ENCODE measurements around the gene ANKK1. TPM values are rescaled to one million over a fixed set of nuclear protein-coding genes. Genes with fewer than 3 reads are reported as not detected.

The ANKK1 gene
- polyA plus RNA-seq, 12 donors: 0.13 to 1.1 (median 0.22) TPM; not detected in 4

GRCh38 chr11:113376156-113376555 is 11.4 kb upstream of the ANKK1 start:
- DNase-seq: peak; percentile 66

DNA sequence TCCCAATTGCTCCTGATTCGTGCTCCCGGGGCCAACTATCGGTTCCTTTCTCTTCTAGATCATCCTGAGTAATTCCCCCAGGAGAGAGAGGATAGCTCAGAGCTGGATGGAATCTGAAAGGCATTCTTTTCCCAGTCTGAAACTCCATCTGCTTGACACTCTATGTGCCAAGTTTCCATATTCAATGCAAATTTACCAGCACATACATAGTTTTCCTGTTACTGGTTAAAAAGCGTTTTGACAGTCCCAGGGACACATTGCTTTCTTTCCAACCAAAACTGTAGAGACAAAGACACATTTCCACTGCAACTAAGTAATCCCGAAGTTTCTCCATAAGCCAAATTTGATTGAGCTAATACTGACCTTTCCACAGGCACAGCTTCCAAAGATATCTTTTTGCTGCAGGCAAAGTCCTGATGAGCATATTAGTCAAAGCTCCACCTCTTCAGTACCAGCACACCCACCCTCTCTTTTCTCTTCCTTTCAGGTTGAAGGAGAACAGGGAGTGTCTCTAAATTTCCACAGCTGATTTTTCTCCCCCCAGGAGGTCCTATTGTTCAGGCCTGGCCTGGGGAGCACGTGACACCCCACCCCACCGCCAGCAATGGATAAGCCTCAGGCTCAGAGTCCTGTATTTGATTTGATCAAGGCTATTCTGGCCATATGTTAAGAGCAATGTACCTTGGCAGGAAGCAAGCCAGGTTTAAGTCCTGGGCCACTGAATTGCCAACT is 9.7 kb upstream of the ANKK1 start:
- peak; percentile 39 for DNase-seq

GRCh38 chr11:113378692-113379091 is 8.9 kb upstream of the ANKK1 start:
- no peak for DNase-seq

DNA sequence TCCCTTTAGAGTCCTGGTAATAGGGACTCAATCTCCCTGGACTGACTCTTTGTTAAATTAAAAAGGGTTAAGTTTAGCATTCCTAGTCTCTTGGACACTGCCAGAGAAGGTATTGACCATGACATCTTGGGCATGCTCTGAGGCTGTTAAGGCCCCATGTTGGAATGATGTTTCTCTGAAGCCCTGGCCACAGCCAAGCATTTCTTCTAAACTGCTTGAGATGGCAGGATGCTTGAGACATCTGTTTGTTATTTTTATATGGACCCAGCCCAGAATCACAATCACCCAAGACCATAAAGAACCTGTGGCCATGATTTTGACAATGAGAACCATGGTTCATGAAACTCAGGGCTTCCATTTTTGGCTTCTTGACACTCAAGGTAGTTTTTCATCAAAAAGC is 5.5 kb upstream of the ANKK1 start:
- no peak for DNase-seq

DNA sequence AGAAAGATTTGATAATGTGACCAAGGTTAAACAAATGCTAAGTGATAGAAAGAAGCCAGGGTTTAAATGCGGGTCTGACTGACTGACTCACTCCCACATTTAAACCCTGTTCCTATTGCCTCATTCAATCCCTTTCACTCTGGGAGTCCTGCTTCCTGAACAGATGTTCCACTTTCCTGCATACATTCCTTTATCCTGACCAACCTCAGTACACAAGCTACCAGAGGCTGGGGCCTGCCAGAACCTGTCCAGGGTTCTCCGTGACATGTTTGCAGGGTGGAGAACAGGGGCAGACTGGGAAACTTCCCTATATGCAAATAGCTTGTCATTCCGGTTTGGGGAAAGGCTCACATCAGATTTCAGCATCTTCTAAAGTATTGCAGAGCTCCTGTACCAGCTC is 3.0 kb upstream of the ANKK1 start:
- no peak for DNase-seq

DNA sequence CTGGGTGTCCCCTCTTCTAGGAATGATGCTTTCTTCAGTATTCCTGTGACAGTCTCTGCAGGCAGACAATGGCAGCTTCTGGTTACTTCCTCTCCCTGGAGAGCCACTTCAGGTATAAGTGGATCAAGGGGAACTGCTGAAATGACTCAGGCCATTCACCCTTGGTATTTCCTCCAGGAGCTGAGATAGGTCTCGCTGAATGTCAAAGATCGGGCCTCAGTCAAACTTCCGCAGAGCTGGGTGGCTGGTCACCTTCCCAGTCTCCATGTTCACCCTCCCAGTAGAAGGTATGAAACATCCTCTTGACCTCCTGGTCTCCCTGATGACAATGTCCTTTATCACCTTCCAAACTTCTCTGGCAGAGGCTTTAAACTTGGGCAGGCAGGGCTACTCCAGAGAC is 1.8 kb upstream of the ANKK1 start:
- DNase-seq: no peak

DNA sequence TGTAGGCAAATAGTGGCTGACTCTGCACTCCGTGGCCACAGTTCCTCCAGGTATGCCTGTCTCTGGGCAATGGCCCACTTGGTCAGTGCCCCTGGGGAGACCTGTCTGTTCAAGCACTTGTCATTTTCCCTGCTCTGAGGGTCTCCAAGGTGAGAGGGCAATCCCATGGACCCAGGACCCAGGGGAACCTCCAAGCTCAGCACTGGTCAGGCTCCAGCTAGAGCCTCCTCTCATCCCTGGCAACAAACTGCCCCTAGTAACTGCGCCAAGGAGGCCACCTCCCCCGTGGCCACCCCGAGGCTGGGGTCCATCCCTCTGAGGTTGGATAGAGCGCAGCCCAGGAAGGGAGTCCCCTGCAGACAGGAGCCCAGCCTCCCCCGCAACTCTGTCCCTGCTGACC is 713 bp upstream of the ANKK1 start:
- no peak for DNase-seq

- no peak for DNase-seq
Measured at GRCh38 chr11:113389272-113389671, 1.7 kb downstream of the ANKK1 start.

GRCh38 chr11:113392236-113392921 is 4.8 kb downstream of the ANKK1 start:
- DNase-seq: no peak

GRCh38 chr11:113393501-113393985 is 6.0 kb downstream of the ANKK1 start:
- no peak for DNase-seq

DNA sequence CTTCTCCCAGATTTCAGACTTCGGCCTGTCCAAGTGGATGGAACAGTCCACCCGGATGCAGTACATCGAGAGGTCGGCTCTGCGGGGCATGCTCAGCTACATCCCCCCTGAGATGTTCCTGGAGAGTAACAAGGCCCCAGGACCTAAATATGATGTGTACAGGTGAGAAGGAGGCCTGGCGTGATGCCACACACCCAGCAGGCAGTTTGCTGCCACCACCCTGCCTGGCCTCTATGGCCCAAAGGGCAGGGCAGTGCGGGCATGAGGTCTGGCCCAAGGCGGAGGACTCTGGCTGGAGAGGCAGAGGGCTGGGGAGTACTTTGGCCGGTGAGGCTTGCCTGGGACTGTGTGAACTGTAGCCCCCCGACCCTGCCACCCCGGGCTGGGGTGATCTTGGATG is 7.3 kb downstream of the ANKK1 start:
- DNase-seq: no peak

GRCh38 chr11:113395782-113396336 is 8.3 kb downstream of the ANKK1 start:
- DNase-seq: no peak

DNA sequence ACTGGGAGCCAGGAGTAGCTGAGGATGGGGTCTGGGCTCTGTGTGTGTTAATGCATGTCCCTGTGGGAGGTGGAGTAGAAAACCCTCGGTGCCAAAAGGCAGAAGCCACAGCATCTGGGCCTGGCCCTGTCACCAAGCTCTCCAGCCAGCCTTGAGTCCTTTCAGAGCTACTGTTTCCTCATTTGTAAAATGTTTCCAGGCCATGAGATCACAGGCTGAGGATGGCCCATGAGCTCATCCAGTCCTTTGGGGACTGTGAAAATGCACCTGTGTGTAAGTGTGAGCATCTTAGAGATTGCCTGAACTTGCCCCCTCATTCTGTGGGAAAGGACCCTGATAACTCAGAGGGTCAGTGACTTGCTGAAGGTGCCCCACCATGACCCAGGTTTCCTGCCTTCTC is 9.1 kb downstream of the ANKK1 start:
- no peak for DNase-seq

GRCh38 chr11:113397212-113397611 is 9.6 kb downstream of the ANKK1 start:
- no peak for DNase-seq

- DNase-seq: no peak
Measured at GRCh38 chr11:113397821-113398220, 10.2 kb downstream of the ANKK1 start.

DNA sequence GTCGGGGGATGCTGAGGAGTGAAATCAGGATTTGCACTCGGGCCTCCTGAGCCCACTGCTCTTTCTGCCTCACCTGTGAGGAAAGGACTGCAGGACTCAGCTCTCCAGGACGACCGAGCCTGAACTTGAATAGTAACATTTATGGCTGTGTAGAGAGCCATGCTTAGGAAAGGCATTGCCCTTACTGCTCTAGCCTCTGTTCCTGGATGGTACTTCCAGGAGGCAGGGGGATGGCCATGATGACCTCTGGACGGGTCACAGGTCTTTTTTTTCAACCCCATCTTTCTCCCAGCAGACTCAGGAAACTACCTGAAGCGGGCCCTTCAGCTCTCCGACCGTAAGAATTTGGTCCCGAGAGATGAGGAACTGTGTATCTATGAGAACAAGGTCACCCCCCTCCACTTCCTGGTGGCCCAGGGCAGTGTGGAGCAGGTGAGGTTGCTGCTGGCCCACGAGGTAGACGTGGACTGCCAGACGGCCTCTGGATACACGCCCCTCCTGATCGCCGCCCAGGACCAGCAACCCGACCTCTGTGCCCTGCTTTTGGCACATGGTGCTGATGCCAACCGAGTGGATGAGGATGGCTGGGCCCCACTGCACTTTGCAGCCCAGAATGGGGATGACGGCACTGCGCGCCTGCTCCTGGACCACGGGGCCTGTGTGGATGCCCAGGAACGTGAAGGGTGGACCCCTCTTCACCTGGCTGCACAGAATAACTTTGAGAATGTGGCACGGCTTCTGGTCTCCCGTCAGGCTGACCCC is 11.3 kb downstream of the ANKK1 start:
- no peak for DNase-seq

GRCh38 chr11:113400631-113401230 is 13.2 kb downstream of the ANKK1 start:
- DNase-seq: no peak

DNA sequence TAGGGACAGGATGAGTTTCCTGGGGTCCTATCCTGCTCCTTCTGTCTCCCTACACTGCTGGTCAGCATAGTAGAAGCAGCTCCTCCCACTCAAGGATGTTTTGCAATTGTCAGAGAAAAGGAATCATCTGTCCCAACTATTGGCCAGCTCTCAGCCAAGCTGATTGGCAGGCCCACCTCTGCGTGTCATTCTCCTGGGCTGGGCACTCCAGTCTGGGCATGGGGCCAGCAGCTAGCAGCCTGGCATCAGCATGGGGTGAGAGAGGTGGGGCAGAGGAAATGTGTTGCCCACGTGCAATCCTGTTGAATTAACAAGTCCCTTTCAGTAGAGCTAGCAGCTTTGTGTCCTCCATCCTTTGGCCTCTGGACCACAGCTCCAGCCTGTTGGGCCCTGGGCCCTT is 14.1 kb downstream of the ANKK1 start:
- no peak for DNase-seq

- no peak for DNase-seq
Measured at GRCh38 chr11:113404859-113405430, 17.4 kb downstream of the ANKK1 start.

DNA sequence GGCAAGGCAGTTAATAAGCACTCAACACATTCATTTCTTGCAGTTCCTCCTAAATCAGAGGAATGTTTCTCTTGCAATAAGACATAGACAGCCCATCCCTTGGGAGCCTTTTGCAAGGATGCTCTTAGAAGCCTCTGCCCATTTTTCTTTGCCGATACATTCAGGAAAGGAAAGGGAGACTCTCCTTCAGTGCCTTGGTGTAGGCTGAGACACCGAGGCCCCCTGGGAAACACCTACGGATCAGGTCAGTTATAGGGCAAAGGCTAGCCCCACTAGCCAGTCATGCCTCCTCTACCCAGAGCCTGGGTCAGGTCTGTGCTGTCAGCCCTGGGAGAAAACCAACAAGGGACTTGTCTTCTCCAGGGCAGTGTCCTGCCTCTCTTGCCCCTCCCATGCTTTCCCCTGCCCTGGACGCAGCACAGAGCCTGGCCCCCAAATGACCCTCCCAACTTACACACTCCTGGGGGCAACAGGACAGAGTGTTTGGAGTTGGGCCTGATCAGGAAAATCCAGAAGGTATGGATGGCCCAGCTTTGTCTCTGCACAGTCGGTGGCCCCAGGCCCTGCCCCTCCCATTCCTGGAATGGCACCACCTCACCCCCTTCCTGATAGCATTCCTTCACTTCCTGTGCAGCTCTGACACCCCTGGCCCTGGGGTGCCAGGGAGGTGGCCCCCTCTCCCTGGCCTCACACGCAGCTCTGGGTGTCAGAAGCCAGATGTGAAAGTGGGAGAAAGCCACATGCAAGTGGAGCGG is 18.3 kb downstream of the ANKK1 start:
- DNase-seq: no peak

DNA sequence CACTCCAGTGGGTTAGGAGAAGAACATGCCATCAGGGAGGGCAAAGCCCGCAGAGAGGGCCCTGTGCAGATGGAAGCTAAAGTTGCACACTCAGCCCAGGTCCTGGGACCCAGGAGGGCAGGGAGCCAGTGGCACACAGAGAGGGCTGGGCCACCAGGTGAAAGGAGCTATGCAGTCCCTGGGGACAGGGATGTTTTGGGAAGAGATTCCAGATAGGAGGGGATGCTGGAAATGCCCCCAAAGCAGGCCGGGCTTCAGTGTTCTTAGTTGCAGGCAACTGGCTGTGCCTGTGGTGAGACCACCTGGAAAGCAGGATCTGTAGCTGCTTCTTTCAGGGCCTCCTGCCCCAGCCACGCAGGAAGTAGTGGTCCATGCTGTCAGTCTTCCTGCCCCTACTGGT is 19.6 kb downstream of the ANKK1 start:
- DNase-seq: no peak

Measured in muscle of arm (tissue), 12 donors.